ENCODE results near the gene ATRNL1. TPM values are rescaled to one million over a fixed set of nuclear protein-coding genes. Genes with fewer than 3 reads are reported as not detected.

ATRNL1 gene
- total RNA-seq, 6 experiments from 2014 or later: 0.08 to 0.23 (median 0.09) TPM; not detected in 3

DNA sequence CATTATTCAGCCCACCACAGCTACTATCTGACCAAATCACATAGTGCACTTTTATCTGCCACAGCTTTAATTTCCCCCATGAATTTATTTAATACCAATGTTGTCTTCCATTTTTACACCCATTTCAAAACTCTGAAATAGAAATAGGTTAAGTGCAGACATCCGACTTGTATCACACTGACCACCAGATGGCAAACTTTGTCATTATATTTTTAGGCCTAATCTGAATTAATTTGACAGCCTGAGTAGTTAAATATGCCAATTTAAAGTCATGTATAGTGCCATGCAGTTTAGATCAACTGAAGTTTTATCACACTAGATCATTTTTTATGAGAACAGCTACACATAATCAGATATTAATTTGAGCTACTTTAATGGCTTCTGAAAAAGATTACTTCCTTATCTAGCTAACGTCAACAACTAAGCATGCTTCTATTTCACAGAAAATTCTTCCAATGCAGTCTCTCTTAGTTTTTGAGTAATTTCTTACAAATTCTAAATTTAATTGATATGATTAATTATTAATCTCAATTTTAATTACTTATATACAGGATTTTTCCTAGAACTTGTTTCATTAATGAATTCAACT lies 613.4 kb downstream of the ATRNL1 start:
- no peaks in the 10 kb centered on the region for H3K9me3 Mint-ChIP-seq
- TF ChIP-seq, protein P1, sequence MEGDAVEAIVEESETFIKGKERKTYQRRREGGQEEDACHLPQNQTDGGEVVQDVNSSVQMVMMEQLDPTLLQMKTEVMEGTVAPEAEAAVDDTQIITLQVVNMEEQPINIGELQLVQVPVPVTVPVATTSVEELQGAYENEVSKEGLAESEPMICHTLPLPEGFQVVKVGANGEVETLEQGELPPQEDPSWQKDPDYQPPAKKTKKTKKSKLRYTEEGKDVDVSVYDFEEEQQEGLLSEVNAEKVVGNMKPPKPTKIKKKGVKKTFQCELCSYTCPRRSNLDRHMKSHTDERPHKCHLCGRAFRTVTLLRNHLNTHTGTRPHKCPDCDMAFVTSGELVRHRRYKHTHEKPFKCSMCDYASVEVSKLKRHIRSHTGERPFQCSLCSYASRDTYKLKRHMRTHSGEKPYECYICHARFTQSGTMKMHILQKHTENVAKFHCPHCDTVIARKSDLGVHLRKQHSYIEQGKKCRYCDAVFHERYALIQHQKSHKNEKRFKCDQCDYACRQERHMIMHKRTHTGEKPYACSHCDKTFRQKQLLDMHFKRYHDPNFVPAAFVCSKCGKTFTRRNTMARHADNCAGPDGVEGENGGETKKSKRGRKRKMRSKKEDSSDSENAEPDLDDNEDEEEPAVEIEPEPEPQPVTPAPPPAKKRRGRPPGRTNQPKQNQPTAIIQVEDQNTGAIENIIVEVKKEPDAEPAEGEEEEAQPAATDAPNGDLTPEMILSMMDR (IDR thresholded peaks at IDR 0.05): peak; percentile 85
- H3K4me1 Mint-ChIP-seq (ENCODE audit: low read depth): peaks cover 10% of the 10 kb centered on the region; the same call in 1 of the 2 replicates
- peak; percentile 34 for DNase-seq
- H3K27ac Mint-ChIP-seq: no peak overlapping the region
- no peak overlapping the region for H3K4me3 Mint-ChIP-seq
- H3K27me3 Mint-ChIP-seq (ENCODE audit: insufficient read depth): peaks cover 4% of the 10 kb centered on the region
- no peaks in the 10 kb centered on the region for H3K36me3 Mint-ChIP-seq (ENCODE audit: low read depth)

DNA sequence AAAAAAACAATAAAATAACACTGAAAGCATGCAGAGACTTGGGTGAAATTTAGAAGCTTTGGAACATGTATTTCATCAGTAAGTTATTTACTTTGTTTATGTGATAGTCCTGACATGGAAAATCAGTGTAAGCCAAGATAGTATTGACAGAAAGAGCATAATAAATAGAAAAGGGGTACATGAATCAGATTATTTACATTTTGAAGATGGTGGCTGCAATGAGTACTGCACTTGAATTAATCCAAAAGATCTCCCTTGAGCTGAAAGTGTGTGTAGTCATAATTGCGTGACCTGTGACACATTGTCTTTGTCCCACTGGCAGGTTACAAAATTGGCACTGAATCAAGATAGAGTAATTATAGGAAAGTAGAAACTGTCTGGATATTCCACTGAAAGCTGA lies 617.0 kb downstream of the ATRNL1 start:
- Mint-ChIP-seq H3K4me3 (no peak overlapping the region), H3K36me3 (ENCODE audit: low read depth) (no peaks in the 10 kb centered on the region), H3K27ac (no peak overlapping the region), H3K9me3 (no peaks in the 10 kb centered on the region), H3K4me1 (ENCODE audit: low read depth) (peaks cover 10% of the 10 kb centered on the region; the same call in 1 of the 2 replicates), H3K27me3 (ENCODE audit: insufficient read depth) (peaks cover 1% of the 10 kb centered on the region)
- TF ChIP-seq, protein P1 (IDR thresholded peaks at IDR 0.05): peak; percentile 49
- DNase-seq: no peak

DNA sequence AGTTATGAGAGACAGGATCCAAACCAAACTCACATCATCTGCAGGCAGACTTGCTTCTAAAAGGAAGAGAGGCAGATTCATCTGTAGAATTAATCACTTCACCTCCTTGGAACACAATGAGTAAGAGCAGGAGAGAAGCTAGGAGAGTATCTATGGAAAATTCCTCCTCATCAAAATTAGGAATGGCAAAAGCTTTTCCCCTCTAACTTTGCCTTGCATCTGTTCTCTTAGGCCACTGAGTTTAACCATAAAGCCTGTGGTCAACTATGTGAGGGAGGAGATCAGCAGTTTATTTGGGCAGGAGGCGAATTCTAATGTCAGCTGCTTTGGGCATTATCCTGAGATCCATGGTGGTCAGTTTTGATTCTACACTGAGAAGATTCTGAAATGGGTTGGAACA lies 618.1 kb downstream of the ATRNL1 start:
- no peak for DNase-seq
- H3K4me3 Mint-ChIP-seq: no peak overlapping the region
- H3K9me3 Mint-ChIP-seq: no peaks in the 10 kb centered on the region
- no peaks in the 10 kb centered on the region for H3K36me3 Mint-ChIP-seq (ENCODE audit: low read depth)
- H3K4me1 Mint-ChIP-seq (ENCODE audit: low read depth): peaks cover 4% of the 10 kb centered on the region; the same call in 1 of the 2 replicates
- no peaks in the 10 kb centered on the region; the same call in 1 of the 2 replicates for H3K27me3 Mint-ChIP-seq (ENCODE audit: insufficient read depth)
- TF ChIP-seq, protein P1 (IDR thresholded peaks at IDR 0.05): no peak
- H3K27ac Mint-ChIP-seq: no peak overlapping the region

DNA sequence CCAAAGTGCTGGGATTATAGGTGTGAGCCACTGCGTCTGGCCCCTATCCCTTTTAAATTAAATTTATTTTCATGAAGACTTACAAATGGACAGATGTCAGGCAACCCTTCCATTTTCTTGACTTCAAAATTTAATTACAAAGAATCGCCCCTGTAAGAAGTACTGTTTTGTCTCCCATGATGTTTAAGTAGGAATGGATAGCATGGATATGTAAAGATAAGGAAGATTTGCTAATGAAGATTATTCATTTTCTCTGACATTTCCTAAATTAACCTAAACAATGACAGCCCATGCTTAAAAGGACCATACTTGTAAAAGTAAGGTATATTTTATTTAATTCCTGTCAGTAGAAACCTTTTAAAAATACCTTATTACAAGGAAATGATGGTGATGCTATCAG lies 627.0 kb downstream of the ATRNL1 start:
- TF ChIP-seq, protein P1 (IDR thresholded peaks at IDR 0.05): no peak
- H3K9me3 Mint-ChIP-seq: no peaks in the 10 kb centered on the region
- no peak overlapping the region for H3K27ac Mint-ChIP-seq
- H3K36me3 Mint-ChIP-seq (ENCODE audit: low read depth): no peaks in the 10 kb centered on the region
- peaks cover 3% of the 10 kb centered on the region for H3K27me3 Mint-ChIP-seq (ENCODE audit: insufficient read depth)
- no peaks in the 10 kb centered on the region for H3K4me1 Mint-ChIP-seq (ENCODE audit: low read depth)
- H3K4me3 Mint-ChIP-seq: no peak overlapping the region
- no peak for DNase-seq

DNA sequence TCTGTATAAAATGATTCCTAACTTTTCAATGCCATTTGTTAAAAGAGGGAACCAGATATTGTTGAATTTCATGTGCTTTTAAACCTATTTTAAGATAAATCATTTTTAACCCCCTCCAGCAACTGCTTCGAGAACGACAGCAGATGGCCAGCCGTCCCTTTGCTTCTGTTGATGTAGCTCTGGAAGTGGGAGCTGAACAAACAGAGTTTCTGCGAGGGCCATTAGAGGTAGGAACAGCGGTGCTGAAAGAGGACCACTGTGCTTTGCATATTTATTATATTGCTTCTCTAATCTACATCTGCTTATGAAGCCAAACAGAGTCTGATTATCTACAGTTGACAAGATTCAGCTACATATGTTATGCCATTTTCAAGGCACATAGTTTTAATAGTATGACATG lies 634.0 kb downstream of the ATRNL1 start:
- Mint-ChIP-seq H3K27ac (no peak overlapping the region), H3K27me3 (ENCODE audit: insufficient read depth) (no peaks in the 10 kb centered on the region), H3K4me1 (ENCODE audit: low read depth) (no peaks in the 10 kb centered on the region), H3K4me3 (no peak overlapping the region), H3K36me3 (ENCODE audit: low read depth) (no peaks in the 10 kb centered on the region), H3K9me3 (no peaks in the 10 kb centered on the region)
- no peak for DNase-seq
- TF ChIP-seq, protein P1 (IDR thresholded peaks at IDR 0.05): no peak

Measured in HFFc6 (cell line).